K562 treated with DMSO at 1 percent for 4 hours (cell line): Measurements from ENCODE around the gene PEX10. TPM values are rescaled to one million over a fixed set of nuclear protein-coding genes. Genes with fewer than 3 reads are reported as not detected.

Source experiments
- total RNA-seq: library from RNA; unstranded; fragments of 300-600 nt; gene quantifications from 2 replicates; pipeline ENCODE4 v1.2.3, GENCODE V29; 2022; ENCODE audit not compliant: insufficient read depth

Gene PEX10
- 8.1 and 9.5 TPM in 2 replicates for total RNA-seq

GRCh38 chr1:2412395-2412772 lies at the start of gene PEX10:
TSS of gene PEX10 (minus strand) at chr1:2412564. CDS start at chr1:2412502, 62 bp downstream.

GRCh38 chr1:2391041-2391930 lies 21.1 kb downstream of the PEX10 start, which contains the start of the genes MORN1 and RER1:
TSS of gene MORN1 (minus strand) at chr1:2391554. CDS start at chr1:2391533, 21 bp downstream.
TSS of gene RER1 (plus strand) at chr1:2391841. CDS start at chr1:2395791, 3,950 bp downstream.

Other genes starting within 250 kb of the PEX10 start
- 187 and 235 TPM in 2 replicates for gene FAAP20, start 217.8 kb downstream of the PEX10 start, total RNA-seq
- gene SKI, start 184.2 kb downstream of the PEX10 start, total RNA-seq: 28.1 and 38.4 TPM in 2 replicates
- gene MORN1, start 21.0 kb downstream of the PEX10 start, total RNA-seq: 1.1 and 1.6 TPM in 2 replicates
- 79.0 and 91.9 TPM in 2 replicates for gene RER1, start 20.7 kb downstream of the PEX10 start, total RNA-seq
- gene PLCH2, start 63.7 kb upstream of the PEX10 start, total RNA-seq: not detected in 2 replicates
- 25.9 and 30.2 TPM in 2 replicates for gene PANK4, start 114.0 kb upstream of the PEX10 start, total RNA-seq
- not detected in 2 replicates for gene HES5, start 117.7 kb upstream of the PEX10 start, total RNA-seq
- 9.7 and 15.3 TPM in 2 replicates for gene TNFRSF14, start 143.8 kb upstream of the PEX10 start, total RNA-seq
- gene PRXL2B, start 174.2 kb upstream of the PEX10 start, total RNA-seq: 18.7 and 21.8 TPM in 2 replicates
- not detected in 2 replicates for gene MMEL1, start 220.5 kb upstream of the PEX10 start, total RNA-seq